GM18502 (cell line): ENCODE data around the gene CERKL.

Source experiments
- ATAC-seq: cut with Tn5 transposase; IDR thresholded peaks from one replicate; pipeline ENCODE4 v1.9.1; 2021; ENCODE audit warnings: mild to moderate bottlenecking; ENCODE audit not compliant: unreplicated experiment, poor library complexity

The CERKL gene

DNA sequence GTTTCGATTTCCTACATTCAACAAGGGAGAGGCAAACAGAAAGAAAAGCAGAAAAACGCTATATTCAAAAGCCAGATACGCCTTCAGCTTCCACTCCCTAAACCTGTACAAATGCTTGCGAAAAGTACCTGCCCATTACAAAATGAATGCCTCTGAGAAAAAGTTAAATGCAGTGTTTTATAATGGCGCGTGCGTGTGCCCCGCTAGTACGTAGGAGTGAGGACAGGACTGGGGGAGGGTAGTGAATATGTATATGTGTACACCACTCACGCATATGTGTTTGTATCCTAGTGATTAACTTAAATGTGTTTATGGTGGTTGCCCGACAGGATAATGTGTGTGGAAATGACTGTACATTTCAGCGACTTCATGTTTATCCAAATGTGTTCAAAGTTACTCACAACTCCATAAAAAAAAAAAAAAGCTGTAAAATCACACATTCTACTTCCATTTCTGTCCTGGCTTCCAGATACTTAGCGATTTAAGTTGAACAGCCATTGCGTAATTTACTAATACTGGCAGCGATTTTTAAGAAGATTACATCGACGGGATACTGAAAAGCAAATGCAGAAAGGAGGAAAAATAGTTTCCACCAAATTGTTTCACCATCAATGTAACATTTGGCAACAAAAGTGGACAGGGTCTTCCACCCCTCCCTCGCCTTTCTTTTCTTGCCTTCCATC is 22.1 kb upstream of the CERKL start:
- ATAC-seq: no peak

- ATAC-seq: no peak
Observed at GRCh38 chr2:181677912-181678586, 21.1 kb upstream of the CERKL start.

- ATAC-seq: no peak
Observed at GRCh38 chr2:181675254-181675653, 18.3 kb upstream of the CERKL start.

- no peak for ATAC-seq
Observed at GRCh38 chr2:181674461-181674860, 17.6 kb upstream of the CERKL start.

DNA sequence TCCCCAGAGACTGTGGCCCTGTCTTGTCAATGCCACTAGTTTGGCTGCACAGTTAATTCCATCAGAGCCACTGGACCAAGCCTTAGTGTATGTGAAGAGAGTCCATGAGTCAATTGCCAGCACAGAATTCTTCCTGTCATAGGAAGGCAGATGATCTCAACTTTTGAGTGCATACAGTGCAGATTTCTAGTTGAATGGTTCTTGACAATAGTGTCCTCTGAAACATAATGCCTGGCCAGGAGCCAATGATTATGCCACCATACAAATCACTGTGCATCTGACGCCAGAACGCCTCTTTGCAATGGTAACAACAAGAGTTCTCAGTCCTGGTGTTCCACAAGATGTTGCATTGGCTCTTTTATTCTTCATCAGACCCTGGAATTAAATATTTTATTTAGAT is 16.3 kb upstream of the CERKL start:
- ATAC-seq: peak; percentile 35

DNA sequence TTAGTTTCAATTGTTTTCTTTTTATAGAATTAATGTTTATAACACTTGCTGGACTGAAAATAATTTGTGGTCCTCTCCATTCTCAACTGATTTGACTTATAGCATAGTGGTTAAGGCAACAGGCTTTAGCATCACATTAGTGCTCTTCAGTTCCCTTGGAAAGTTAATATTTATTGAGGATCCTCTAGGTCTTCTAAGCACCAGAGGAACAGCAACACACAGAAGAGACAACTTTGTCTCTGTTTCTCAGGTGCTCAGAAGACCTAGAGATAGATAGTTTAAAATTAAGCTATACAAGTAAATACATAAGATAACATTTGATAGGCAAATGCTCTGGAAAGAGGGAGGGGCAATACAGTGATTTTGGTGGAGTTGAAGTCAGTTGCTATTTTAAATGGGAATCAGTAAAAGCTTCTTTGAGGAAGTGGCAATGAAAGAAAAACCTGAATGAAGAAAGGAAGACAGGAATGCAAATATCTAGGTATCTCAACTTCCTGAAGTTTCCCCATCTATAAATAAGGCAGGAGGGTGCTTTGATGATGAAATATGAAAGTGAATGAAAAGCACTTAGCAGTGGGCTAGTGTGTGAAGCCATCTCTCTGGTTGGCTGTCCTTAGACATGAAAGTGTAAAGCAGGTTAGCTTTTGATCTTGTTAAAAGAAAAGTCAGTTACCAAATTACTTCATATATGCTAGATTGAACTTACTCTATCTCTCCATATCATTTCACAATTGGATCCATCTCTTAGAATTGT is 15.5 kb upstream of the CERKL start:
- peak; percentile 91 for ATAC-seq

DNA sequence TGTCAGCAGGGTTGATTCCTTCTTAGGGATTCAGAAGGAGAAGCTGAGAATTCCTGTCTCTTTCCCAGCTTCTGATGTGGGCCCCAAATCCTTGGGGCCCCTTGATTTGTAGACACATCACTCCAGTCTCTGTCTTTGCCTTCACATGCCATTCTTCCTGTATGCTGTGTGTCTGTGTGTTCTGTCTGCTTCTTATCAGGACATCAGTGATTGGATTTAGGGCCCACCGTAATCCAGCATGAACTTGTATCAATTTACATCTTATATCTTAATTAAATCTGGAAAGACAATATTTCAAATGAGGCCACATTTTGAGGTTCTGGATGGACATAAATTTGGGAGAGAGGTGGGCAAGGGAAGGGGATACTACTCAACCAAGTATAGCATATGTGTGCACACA is 13.7 kb upstream of the CERKL start:
- no peak for ATAC-seq

DNA sequence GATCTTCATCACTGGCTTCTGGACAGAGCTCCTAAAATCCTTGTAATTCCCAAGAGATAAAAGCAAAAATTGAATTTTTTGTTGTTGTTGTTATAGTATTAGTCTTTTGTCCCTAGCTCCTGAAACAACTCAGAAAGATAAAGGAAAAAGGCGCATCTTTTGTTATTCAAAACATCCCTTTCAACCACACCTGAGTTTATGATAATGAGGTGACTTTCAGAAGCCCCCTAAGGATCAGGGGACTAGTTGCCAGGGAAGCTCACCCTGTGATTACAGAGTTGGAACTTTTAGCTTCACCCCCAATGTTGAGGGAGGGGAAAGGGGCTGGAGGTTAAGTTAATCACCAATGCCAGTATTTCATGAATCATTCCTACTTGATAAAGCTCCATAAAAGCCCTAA is 10.3 kb upstream of the CERKL start:
- no peak for ATAC-seq

DNA sequence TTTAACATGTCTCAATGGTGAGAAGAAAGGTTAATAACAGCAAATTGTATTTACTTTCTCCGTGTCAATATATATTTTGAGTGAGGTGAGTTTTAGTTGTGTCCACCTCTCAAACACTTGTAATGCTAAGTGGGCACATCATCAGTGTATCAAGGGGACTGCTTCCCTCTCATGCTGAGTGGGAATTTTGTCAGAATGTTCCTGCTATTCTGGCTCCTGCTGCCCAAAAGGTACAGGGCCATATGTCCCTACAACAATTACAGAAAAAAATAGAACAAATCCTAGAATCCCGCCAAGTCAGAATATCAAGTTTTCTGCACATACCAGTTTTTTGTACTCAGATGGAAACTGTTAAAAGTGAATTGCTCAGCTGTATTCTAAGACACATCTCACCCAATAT is 5.4 kb upstream of the CERKL start:
- ATAC-seq: no peak

GRCh38 chr2:181660181-181660580 is 3.3 kb upstream of the CERKL start:
- ATAC-seq: no peak

DNA sequence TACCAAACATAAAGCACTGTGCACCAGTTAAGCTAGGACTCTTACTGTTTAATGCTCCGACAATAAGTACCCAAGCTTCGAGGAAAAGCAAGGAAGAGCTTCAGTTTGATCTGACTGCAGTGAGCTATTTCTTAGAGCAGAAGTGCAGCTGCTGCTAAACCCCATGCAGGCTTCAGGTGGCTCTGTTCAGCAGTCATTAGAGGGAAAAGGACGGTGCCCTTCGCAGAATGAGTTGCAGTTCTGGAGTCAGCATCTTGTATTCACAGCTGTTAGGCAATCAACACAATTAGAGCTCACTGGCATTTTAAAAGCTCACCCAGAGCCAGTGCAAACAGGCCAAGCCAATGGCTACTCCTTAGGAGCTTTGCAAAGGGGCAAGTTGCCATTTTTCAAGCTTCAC is 1.5 kb upstream of the CERKL start:
- ATAC-seq: no peak

DNA sequence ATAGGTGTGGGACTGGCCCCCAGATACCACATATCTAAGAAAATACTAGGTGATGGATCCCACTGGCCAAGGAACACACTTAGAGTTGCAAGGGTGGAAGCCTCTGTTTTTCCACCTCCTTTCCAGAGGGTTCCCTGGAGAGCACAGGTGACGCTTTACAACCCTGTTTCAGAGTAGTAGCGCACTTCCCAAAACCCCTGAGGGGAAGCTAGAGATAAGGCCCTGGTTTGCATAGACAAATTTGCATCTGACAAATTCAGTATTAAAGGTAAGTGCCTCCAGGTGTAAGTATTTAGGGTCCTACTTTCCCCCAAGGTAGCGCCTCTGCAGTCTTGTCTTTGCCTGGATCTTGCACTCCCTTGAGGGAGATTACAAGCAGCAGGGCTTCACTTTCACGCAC is 474 bp upstream of the CERKL start:
- ATAC-seq: no peak

DNA sequence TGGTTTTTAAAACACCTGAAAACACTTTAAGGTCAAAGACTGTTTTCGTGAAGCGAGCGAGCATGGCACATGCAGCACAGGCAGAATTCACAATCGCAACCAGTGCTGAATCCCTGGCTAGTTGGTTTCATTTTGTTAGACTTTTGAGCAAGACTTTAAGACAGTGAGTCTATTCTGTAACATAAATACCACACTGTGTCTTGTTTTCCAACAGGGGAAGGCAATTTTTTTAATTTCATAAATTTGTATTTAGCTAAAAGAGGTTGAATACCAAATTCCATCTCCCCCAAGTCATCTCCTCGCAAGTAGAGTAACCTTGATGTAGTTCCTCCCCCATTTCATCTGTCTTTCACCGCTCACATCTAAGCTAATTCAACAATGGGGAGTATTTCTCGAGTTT is 1.4 kb downstream of the CERKL start:
- ATAC-seq: no peak

DNA sequence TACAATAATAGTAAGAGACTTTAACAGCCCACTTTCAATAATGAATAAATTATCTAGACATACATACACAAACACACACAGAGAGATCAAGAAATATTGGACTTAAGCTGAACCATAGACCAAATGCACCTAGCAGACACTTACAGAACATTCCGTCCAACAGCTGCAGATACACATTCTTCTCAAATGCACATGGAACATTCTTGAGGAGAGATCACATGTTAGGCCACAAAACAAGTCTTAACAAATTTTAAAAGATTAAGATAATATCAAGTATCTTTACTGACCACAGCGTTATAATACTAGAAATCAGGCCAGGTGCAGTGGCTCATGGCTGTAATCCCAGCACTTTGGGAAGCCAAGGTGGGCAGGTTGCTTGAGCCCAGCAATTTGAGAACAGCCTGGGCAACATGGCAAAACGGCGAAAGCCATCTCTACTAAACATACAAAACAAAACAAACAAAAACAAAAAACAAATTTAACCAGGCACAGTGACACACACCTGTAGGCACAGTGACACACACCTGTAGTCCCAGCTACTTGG is 7.4 kb downstream of the CERKL start:
- ATAC-seq: no peak

GRCh38 chr2:181648478-181649155 is 8.3 kb downstream of the CERKL start:
- no peak for ATAC-seq

DNA sequence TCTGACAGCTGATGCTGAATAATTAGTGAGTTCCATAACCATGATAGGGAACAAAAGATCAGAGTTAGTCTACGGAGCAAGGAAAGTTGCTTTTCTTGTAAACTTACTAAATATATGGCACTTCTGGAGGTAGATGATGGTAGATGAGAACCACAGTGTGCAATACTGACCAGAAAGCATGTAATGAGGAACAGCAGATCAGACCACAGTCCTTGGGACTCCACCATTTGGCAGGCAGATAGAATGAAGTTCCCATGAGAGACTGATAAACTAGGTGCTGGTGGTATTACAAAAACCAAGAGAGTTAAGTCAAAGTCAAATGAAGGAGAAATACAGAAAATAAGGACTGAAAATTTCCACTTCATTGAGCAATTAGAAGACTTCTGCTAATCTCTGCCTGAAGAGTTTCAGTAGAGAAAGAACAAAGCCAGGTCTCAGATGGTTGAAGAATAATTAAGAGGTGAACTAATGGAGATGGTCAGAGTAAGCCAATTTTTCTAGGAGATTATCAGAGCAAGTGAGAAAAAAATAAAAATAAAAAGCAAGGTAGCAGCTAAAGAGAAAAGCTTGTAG is 10.4 kb downstream of the CERKL start:
- ATAC-seq: no peak

DNA sequence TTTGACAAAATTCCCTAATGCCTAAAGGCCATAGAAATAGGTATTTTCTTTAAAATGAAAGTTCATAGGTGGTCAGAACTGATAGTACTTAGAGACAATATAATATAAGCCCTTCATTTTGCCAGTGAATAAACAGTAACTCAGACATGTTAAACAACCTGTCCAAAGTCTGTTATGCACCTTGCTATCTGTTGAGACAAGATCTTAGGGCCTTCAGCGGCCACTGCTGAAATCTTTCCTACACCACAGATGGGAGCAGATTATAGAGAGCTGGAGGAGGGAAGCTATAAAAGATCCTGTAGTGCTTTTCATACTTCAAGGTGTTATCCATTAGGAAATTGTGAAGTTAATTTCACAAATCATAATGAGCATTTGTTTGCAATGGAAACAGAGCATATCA is 13.8 kb downstream of the CERKL start:
- ATAC-seq: no peak

DNA sequence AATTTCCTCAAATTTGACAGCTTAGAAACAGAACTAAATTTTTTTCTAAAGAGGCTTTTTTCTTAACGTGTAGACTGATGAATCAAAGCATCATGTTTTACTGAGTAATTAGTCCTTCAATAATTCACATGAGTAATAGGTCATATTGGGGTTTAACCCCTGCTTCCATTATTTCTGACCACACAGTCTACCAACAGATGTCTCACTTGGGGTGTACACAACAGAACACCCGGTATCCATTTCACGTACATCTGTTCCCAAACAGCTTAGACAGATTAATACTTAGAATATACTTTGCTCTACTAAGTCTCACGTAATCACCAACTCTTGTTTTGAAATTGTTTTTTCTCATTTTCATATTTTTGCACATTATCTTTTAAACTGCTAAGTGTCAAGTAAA is 14.8 kb downstream of the CERKL start:
- ATAC-seq: no peak

DNA sequence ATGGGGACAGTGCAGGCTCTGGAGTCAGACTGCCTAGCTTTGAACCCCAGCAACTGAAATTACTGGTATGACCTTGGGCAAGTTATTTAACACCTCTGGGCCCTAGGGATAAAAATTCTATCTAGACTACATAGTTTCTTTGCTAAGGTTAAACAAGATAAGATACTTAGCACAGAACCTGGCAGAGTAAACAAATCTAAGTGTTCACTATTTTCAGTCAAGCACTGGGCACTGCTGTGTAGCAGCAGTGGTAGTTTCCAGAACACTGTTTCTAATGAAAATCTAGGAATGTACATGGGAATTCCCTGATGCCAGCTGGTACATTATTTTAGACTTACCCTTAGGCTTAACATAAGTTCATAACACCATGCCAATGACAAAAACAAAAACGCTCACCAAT is 17.2 kb downstream of the CERKL start:
- no peak for ATAC-seq

GRCh38 chr2:181632733-181633401 is 24.0 kb downstream of the CERKL start:
- peak; percentile 90 for ATAC-seq
